Endodermal cell (in vitro differentiated cells): ENCODE results near the gene ORAI2. TPM values are rescaled to one million over a fixed set of nuclear protein-coding genes. Genes with fewer than 3 reads are reported as not detected.

Experiments used
- DNase-seq: peaks from one replicate; pipeline ENCODE4 v3.0.0-alpha.2; 2017
- H3K27ac ChIP-seq: 2 replicates; pipeline ENCODE4 v1.5.1; 2013; ENCODE audit warnings: mild to moderate bottlenecking, low read depth, low read length, moderate library complexity
- H3K27me3 ChIP-seq: 2 replicates; pipeline ENCODE4 v1.6.1; 2013; ENCODE audit warnings: mild to moderate bottlenecking, low read length, moderate library complexity; ENCODE audit not compliant: insufficient read depth, control insufficient read depth, poor library complexity, severe bottlenecking
- H3K36me3 ChIP-seq: 2 replicates; pipeline ENCODE4 v1.7.0; 2013; ENCODE audit warnings: mild to moderate bottlenecking, low read length, moderate library complexity; ENCODE audit not compliant: control insufficient read depth, insufficient read depth
- H3K4me1 ChIP-seq: one replicate; pipeline ENCODE4 v1.7.0; 2013; ENCODE audit warnings: low read length; ENCODE audit not compliant: control insufficient read depth, insufficient read depth
- H3K4me3 ChIP-seq: 2 replicates; pipeline ENCODE4 v1.5.1; 2013; ENCODE audit warnings: mild to moderate bottlenecking, low read length, moderate library complexity
- H3K9ac ChIP-seq: 2 replicates; pipeline ENCODE4 v1.6.1; 2013; ENCODE audit warnings: mild to moderate bottlenecking, low read length, moderate library complexity; ENCODE audit not compliant: poor library complexity, severe bottlenecking; ENCODE audit errors: extremely low read depth
- H3K9me3 ChIP-seq: 2 replicates; pipeline ENCODE4 v1.6.1; 2013; ENCODE audit warnings: mild to moderate bottlenecking, low read length, moderate library complexity; ENCODE audit not compliant: control insufficient read depth
- H3K27ac Mint-ChIP-seq: 2 replicates; pipeline ENCODE4 v1.8.0; 2020; ENCODE audit warnings: mixed read lengths
- H3K27me3 Mint-ChIP-seq: 2 replicates; pipeline ENCODE4 v1.8.0; 2021; ENCODE audit warnings: mild to moderate bottlenecking, mixed read lengths; ENCODE audit not compliant: insufficient read depth
- H3K36me3 Mint-ChIP-seq: 2 replicates; pipeline ENCODE4 v1.8.0; 2020; ENCODE audit warnings: low read depth, mixed read lengths
- H3K4me1 Mint-ChIP-seq: 2 replicates; pipeline ENCODE4 v1.8.0; 2020; ENCODE audit warnings: mixed read lengths
- H3K4me3 Mint-ChIP-seq: 2 replicates; pipeline ENCODE4 v1.8.0; 2020; ENCODE audit warnings: mild to moderate bottlenecking, moderate library complexity, mixed read lengths
- H3K9me3 Mint-ChIP-seq: 2 replicates; pipeline ENCODE4 v1.8.0; 2020; ENCODE audit warnings: mild to moderate bottlenecking, mixed read lengths
- WGBS, 2 experiments: methylation state at CpG; one replicate each; pipeline versions ENCODE4 v1.1.5 to v1.1.7; 2013; ENCODE audit warnings: missing lambda C conversion rate in 2 of 2, mixed read lengths in 1 of 2; ENCODE audit not compliant: insufficient coverage in 1 of 2, insufficient read length in 1 of 2; 5-methylcytosine and 5-hydroxymethylcytosine counted together
- total RNA-seq, 2 donors: library from RNA; stranded (reverse); fragmentation: NEBNext Ultra II Directional in 1 of 2; extraction: Animal tissue kit (Norgen Biotek cat#: 25700) in 1 of 2; gene quantifications; 2 replicates in 1 of 2; 3 replicates in 1 of 2; pipeline ENCODE4 v1.2.1, GENCODE V29; 2021
- TF ChIP-seq, protein P1 (sequence below): fragments of 200-600 bp; sonication (generic); conservative IDR thresholded peaks from 2 replicates; pipeline ENCODE4 v1.5.0; 2021; ENCODE audit warnings: antibody characterized with exemption, mild to moderate bottlenecking

Gene ORAI2
- total RNA-seq, 2 donors from 2014 or later: 24.3 to 26.1 TPM

DNA sequence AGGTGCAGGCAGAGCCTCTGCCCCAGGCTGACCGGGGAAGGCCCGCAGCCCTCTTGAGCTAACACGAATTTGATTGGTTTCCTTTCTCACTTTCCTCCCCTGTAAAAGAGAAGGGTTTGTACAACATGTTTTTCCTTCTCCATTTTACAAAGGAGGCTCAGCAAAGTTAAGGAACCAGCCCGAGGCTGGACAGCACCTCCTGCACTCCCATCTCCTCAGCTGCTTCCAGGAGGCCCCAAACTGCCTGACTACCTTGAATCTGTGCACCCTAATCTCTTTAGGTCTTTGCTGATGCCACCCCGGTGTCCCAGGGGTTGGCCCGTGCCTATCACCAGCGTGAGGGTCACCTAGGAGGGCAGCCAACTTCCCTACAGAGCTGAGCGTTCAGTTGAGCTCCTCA, 27.1 kb downstream of the ORAI2 start:
- H3K27ac Mint-ChIP-seq: no peak overlapping the region
- H3K9ac ChIP-seq: no peak overlapping the region
- no peak overlapping the region for H3K27ac ChIP-seq
- H3K4me1 ChIP-seq: no peaks in the 10 kb centered on the region
- H3K36me3 Mint-ChIP-seq: peaks cover 34% of the 10 kb centered on the region
- peaks cover 7% of the 10 kb centered on the region for H3K4me1 Mint-ChIP-seq
- no peaks in the 10 kb centered on the region for H3K27me3 ChIP-seq
- H3K27me3 Mint-ChIP-seq: no peaks in the 10 kb centered on the region
- no peak overlapping the region for H3K4me3 Mint-ChIP-seq
- TF ChIP-seq, protein P1, sequence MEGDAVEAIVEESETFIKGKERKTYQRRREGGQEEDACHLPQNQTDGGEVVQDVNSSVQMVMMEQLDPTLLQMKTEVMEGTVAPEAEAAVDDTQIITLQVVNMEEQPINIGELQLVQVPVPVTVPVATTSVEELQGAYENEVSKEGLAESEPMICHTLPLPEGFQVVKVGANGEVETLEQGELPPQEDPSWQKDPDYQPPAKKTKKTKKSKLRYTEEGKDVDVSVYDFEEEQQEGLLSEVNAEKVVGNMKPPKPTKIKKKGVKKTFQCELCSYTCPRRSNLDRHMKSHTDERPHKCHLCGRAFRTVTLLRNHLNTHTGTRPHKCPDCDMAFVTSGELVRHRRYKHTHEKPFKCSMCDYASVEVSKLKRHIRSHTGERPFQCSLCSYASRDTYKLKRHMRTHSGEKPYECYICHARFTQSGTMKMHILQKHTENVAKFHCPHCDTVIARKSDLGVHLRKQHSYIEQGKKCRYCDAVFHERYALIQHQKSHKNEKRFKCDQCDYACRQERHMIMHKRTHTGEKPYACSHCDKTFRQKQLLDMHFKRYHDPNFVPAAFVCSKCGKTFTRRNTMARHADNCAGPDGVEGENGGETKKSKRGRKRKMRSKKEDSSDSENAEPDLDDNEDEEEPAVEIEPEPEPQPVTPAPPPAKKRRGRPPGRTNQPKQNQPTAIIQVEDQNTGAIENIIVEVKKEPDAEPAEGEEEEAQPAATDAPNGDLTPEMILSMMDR: no peak
- WGBS, 2 experiments: 91 to 92% methylated on average over 7 to 8 of the region's 8 CpGs
- DNase-seq: no peak
- peaks cover 9% of the 10 kb centered on the region for H3K36me3 ChIP-seq
- H3K9me3 ChIP-seq: no peaks in the 10 kb centered on the region
- H3K4me3 ChIP-seq: no peak overlapping the region
- H3K9me3 Mint-ChIP-seq: no peaks in the 10 kb centered on the region

DNA sequence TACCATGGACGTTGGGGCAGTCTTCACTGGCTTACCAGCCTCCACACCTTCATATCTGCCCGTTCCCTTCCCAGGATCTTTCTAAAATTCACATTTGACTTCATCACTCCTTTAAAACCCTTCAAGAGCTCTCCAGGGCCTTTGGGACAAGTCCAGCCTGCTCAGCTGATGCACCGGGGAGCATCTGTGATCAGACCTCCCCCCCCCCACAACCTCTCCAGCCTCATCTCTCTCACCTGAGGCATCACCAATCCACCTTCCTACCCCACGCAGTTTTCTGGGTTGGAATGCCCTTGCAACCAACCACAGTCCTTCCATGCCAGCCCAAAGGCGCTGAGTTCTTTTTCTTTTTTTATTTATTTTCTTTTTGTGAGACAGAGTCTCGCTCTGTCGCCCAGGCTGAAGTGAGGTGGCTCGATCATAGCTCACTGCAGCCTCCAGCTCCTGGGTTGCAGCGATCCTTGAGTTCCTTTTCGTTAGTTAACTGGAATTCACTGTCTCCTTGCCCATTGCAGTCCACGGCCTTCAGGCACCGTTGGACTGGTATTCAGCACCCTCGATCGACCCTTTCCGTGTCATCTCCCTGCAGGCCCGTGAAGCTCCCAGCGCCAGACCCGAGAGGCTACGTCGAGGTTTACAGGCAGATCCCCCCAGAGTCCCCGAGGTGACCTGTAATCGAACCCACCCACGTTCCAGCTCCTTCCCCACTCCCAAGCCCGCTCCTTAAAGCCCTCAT, 30.6 kb downstream of the ORAI2 start:
- Histone ChIP-seq H3K27me3 (no peaks in the 10 kb centered on the region), H3K4me1 (no peaks in the 10 kb centered on the region), H3K4me3 (peak overlapping the region; percentile 98), H3K36me3 (peaks cover 5% of the 10 kb centered on the region), H3K27ac (no peak overlapping the region), H3K9ac (peak overlapping the region; percentile 93), H3K9me3 (no peaks in the 10 kb centered on the region)
- TF ChIP-seq, protein P1: no peak
- no peaks in the 10 kb centered on the region for H3K27me3 Mint-ChIP-seq
- H3K27ac Mint-ChIP-seq: peak overlapping the region; percentile 88
- H3K4me1 Mint-ChIP-seq: peaks cover 7% of the 10 kb centered on the region
- 24 to 26% methylated on average over 18 to 24 of the region's 24 CpGs for WGBS, 2 experiments
- no peaks in the 10 kb centered on the region for H3K9me3 Mint-ChIP-seq
- H3K4me3 Mint-ChIP-seq: peak overlapping the region; percentile 99
- no peak for DNase-seq
- peaks cover 26% of the 10 kb centered on the region for H3K36me3 Mint-ChIP-seq

DNA sequence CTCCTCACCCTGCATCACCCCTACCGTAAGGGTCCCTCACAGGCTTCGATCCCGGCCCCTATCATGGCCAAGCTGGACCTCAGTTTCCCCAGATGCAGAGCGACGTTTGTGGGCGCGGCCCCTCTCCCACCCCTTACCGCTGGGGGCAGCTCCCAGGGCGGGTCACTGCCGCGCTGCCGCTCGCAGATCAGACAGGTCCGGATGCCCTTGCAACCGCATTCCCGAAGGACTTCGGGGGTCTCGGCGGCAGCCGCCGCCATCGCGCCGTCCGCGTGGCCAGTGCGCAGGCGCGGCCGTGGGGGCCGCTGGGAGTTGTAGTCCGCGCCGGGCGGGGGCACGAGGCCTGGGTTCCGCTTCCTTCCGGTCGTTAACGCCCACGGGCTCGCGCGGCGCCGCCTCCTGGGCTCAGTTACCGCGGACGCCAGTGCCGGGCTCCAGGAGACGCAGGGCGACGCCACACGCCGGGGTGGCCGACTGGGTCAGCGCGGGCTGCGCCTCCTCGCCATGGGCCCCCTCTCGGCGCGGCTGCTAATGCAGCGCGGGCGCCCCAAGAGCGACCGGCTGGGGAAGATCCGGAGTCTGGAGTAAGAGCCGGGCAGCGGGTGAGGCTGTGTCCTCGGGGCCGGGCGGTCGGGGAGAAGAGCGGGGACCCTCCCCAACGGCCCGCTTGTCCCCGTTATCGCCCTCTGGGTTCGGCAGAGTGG, 31.4 kb downstream of the ORAI2 start, which contains the start of the genes ALKBH4 and LRWD1:
TSS of gene ALKBH4 (minus strand) at position 287 of the 704 bp plus-strand sequence. CDS start at position 260, 27 bp downstream.
TSS of gene LRWD1 (plus strand) at position 408 of the 704 bp plus-strand sequence. CDS start at position 505, 97 bp downstream.
- Mint-ChIP-seq H3K27me3 (no peaks in the 10 kb centered on the region), H3K9me3 (no peaks in the 10 kb centered on the region), H3K4me3 (peak within 1 kb of the TSS; percentile 99), H3K4me1 (peaks cover 7% of the 10 kb centered on the region), H3K36me3 (peaks cover 21% of the 10 kb centered on the region), H3K27ac (peak within 1 kb of the TSS; percentile 88)
- no peaks in the 10 kb centered on the region for H3K9me3 ChIP-seq
- H3K9ac ChIP-seq: peak within 1 kb of the TSS; percentile 93
- peak; percentile 95 for DNase-seq
- TF ChIP-seq, protein P1: peak; percentile 25
- H3K27ac ChIP-seq: peak within 1 kb of the TSS; percentile 17
- no peaks in the 10 kb centered on the region for H3K4me1 ChIP-seq
- no peaks in the 10 kb centered on the region for H3K27me3 ChIP-seq
- WGBS, 2 experiments: 0% methylated on average over 46 to 81 of the region's 81 CpGs
- peaks cover 8% of the 10 kb centered on the region for H3K36me3 ChIP-seq
- H3K4me3 ChIP-seq: peak within 1 kb of the TSS; percentile 98
